GM12878 (cell line): Measurements from ENCODE around the gene BZW2.

ENCODE experiments used
- CREM ChIP-seq: IDR thresholded peaks from 2 replicates; pipeline ENCODE4 v1.6.1; 2014; ENCODE audit warnings: antibody characterized with exemption, low read depth
- EED ChIP-seq: sonication (generic); IDR thresholded peaks from 2 replicates; pipeline ENCODE4 v1.6.1; 2016; ENCODE audit warnings: antibody characterized with exemption, low read depth
- EP300 ChIP-seq, 2 experiments: fragments of 150-350 bp in 1 of 2; IDR thresholded peaks; 2 replicates each; pipeline ENCODE4 v1.6.1; 2011 to 2012; ENCODE audit warnings: low read depth in 2 of 2, low read length in 2 of 2, borderline replicate concordance in 1 of 2, improper control_type of control experiment in 1 of 2, inconsistent platforms in 1 of 2; ENCODE audit not compliant: control insufficient read depth in 1 of 2
- GABPA ChIP-seq: IDR thresholded peaks from 2 replicates; pipeline ENCODE4 v1.6.1; 2014; ENCODE audit warnings: antibody characterized with exemption, low read depth, mild to moderate bottlenecking, inconsistent platforms
- NR2C1 ChIP-seq: fragments of 450-650 bp; IDR thresholded peaks from 2 replicates; pipeline ENCODE4 v1.6.1; 2017; ENCODE audit warnings: antibody characterized with exemption, mild to moderate bottlenecking, moderate library complexity
- NR2F1 ChIP-seq: fragments of 450-650 bp; conservative IDR thresholded peaks from 2 replicates; pipeline ENCODE4 v1.6.1; 2017; ENCODE audit warnings: mild to moderate bottlenecking
- PAX5 ChIP-seq: IDR thresholded peaks from 2 replicates; pipeline ENCODE4 v1.6.1; 2011; ENCODE audit warnings: low read depth, low read length, borderline replicate concordance
- POLR2A ChIP-seq: IDR thresholded peaks from 2 replicates; pipeline ENCODE4 v1.6.1; 2011; ENCODE audit warnings: low read depth, mild to moderate bottlenecking, low read length
- RCOR1 ChIP-seq: conservative IDR thresholded peaks from 2 replicates; pipeline ENCODE4 v1.6.1; 2012; ENCODE audit warnings: low read depth, low read length, improper control_type of control experiment
- TAF1 ChIP-seq: IDR thresholded peaks from 2 replicates; pipeline ENCODE4 v1.6.1; 2011; ENCODE audit warnings: mild to moderate bottlenecking, low read depth, low read length, borderline replicate concordance
- ZNF217 ChIP-seq: fragments of 450-650 bp; IDR thresholded peaks from 2 replicates; pipeline ENCODE4 v1.6.1; 2017; ENCODE audit warnings: antibody characterized with exemption, mild to moderate bottlenecking
- ZNF274 ChIP-seq: IDR thresholded peaks from one replicate; pipeline ENCODE4 v1.8.0; 2011; ENCODE audit not compliant: insufficient read length, insufficient read depth
- TF ChIP-seq, protein P1 (sequence below), 3 experiments: IDR thresholded peaks in 2 of 3; conservative IDR thresholded peaks in 1 of 3; 2 replicates each; pipeline ENCODE4 v1.5.1; 2011; ENCODE audit warnings: low read depth in 3 of 3, low read length in 3 of 3, mild to moderate bottlenecking in 3 of 3, control low read depth in 2 of 3, moderate library complexity in 2 of 3, inconsistent platforms in 1 of 3, mixed read lengths in 1 of 3; ENCODE audit not compliant: control insufficient read depth in 2 of 3, insufficient read depth in 1 of 3; ENCODE audit errors: extremely low read depth in 1 of 3
- TF ChIP-seq, protein P2 (sequence below): IDR thresholded peaks from 2 replicates; pipeline ENCODE4 v1.6.1; 2012; ENCODE audit warnings: low read depth, low read length, improper control_type of control experiment

DNA sequence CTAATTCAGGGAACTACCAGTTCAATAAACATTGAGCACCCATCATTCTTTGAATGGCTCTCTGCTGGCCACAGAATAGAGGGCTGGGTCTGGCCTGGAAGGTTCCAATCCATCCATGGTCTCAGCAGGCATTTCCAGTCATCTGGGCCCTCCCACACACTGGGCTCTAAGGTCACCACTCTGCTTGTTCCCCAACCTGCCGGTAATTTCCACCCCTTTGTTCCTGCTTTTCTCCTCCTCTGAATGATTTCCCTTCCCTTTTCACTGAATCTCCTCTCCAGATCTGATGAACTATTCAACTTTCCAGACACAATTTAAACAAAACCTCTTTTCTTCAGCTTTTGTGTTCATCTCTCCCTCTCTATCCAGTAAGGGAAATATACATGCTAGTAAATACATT, 2.6 kb downstream of the BZW2 start:
- TF ChIP-seq, protein P1, sequence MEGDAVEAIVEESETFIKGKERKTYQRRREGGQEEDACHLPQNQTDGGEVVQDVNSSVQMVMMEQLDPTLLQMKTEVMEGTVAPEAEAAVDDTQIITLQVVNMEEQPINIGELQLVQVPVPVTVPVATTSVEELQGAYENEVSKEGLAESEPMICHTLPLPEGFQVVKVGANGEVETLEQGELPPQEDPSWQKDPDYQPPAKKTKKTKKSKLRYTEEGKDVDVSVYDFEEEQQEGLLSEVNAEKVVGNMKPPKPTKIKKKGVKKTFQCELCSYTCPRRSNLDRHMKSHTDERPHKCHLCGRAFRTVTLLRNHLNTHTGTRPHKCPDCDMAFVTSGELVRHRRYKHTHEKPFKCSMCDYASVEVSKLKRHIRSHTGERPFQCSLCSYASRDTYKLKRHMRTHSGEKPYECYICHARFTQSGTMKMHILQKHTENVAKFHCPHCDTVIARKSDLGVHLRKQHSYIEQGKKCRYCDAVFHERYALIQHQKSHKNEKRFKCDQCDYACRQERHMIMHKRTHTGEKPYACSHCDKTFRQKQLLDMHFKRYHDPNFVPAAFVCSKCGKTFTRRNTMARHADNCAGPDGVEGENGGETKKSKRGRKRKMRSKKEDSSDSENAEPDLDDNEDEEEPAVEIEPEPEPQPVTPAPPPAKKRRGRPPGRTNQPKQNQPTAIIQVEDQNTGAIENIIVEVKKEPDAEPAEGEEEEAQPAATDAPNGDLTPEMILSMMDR (IDR thresholded peaks at IDR 0.05 in 2 of 3, conservative IDR thresholded peaks at IDR 0.05 in 1 of 3; ENCODE audit: control insufficient read depth in 2 of 3, extremely low read depth in 1 of 3, insufficient read depth in 1 of 3, low read depth in 3 of 3, low read length in 3 of 3): no peak
- TF ChIP-seq POLR2A: no peak
- TF ChIP-seq EP300 (IDR thresholded peaks at IDR 0.05; ENCODE audit: borderline replicate concordance in 1 of 2, control insufficient read depth in 1 of 2, low read depth in 2 of 2, low read length in 2 of 2): no peak
- TF ChIP-seq ZNF274: no peak
- TF ChIP-seq PAX5: no peak
- TF ChIP-seq, protein P2, sequence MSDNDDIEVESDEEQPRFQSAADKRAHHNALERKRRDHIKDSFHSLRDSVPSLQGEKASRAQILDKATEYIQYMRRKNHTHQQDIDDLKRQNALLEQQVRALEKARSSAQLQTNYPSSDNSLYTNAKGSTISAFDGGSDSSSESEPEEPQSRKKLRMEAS: no peak
- no peak for TF ChIP-seq GABPA
- no peak for TF ChIP-seq RCOR1
- no peak for TF ChIP-seq EED
- no peak for TF ChIP-seq TAF1
- TF ChIP-seq CREM: no peak
- TF ChIP-seq NR2F1: no peak
- TF ChIP-seq NR2C1: no peak
- TF ChIP-seq ZNF217: no peak
